Uterus (tissue), 4 donors: ENCODE data around the gene CDK11A. TPM values are rescaled to one million over a fixed set of nuclear protein-coding genes. Genes with fewer than 3 reads are reported as not detected.
"Not testable (repeated sequence)": the region's sequence is repeated elsewhere in the genome, so short reads cannot be mapped to it uniquely, and the experiment has no call there.

ENCODE experiments used
- DNase-seq, 2 donors: peaks; one replicate each; pipeline ENCODE4 v3.0.0-alpha.2; 2019 to 2020
- H3K27ac ChIP-seq, 2 donors: fragments of 200-600 bp; sonication (generic); 1 replicate in 1 of 2; 2 replicates in 1 of 2; pipeline ENCODE4 v1.5.1; 2016 to 2018
- H3K27me3 ChIP-seq, 2 donors: fragments of 200-600 bp; sonication (generic); one replicate each; pipeline ENCODE4 v1.5.1; 2018 to 2019; ENCODE audit warnings: control low read depth in 1 of 2
- H3K36me3 ChIP-seq, 2 donors: fragments of 200-600 bp; sonication (generic); one replicate each; pipeline ENCODE4 v1.5.1; 2019; ENCODE audit warnings: control low read depth in 1 of 2
- H3K4me1 ChIP-seq, 2 donors: fragments of 200-600 bp; sonication (generic); one replicate each; pipeline ENCODE4 v1.5.1; 2018 to 2019; ENCODE audit warnings: control low read depth in 1 of 2
- H3K4me3 ChIP-seq, 2 donors: fragments of 200-600 bp; sonication (generic); 1 replicate in 1 of 2; 2 replicates in 1 of 2; pipeline ENCODE4 v1.5.1; 2018 to 2019; ENCODE audit warnings: mild to moderate bottlenecking in 1 of 2
- H3K9me3 ChIP-seq, 2 donors: fragments of 200-600 bp; sonication (generic); one replicate each; pipeline ENCODE4 v1.5.1; 2019; ENCODE audit warnings: control low read depth in 1 of 2
- CTCF ChIP-seq, 4 experiments: fragments of 200-600 bp in 2 of 4; fragments of 450-650 bp in 2 of 4; sonication (generic) in 2 of 4; IDR thresholded peaks; one replicate each; pipeline ENCODE4 v1.5.1; 2016 to 2019; ENCODE audit warnings: antibody characterized with exemption in 4 of 4, mild to moderate bottlenecking in 2 of 4, moderate library complexity in 1 of 4
- POLR2A ChIP-seq, 2 donors: fragments of 450-650 bp; IDR thresholded peaks; one replicate each; pipeline ENCODE4 v1.6.1; 2016; ENCODE audit warnings: antibody characterized with exemption in 2 of 2, mild to moderate bottlenecking in 1 of 2, moderate library complexity in 1 of 2
- intact Hi-C: fragments of 100-400 bp; cut with DNase I; formaldehyde crosslinking; loops from one replicate; pipeline ENCODE4 v1.15.1; 2023; ENCODE audit warnings: low total_unique reads
- total RNA-seq, 4 donors: library from RNA; depleted of rRNA in 3 of 4; stranded (reverse); fragments of >200 nt in 3 of 4; gene quantifications; one replicate each; pipeline versions ENCODE4 v1.1.0 to v1.2.4, GENCODE V29; 2014 to 2023
- donor health status: DM: yes; HTN: yes; CAD: no.

CDK11A gene
- total RNA-seq, 4 donors from 2014 or later: 1.8 to 60.0 (median 7.5) TPM

GRCh38 chr1:1678581-1679380 lies 45.4 kb downstream of the CDK11A start:
- H3K9me3 ChIP-seq: no peaks in the 10 kb centered on the region
- H3K27me3 ChIP-seq: no peaks in the 10 kb centered on the region
- no peak for DNase-seq
- no peak overlapping the region for H3K4me3 ChIP-seq
- H3K36me3 ChIP-seq: no peaks in the 10 kb centered on the region
- peaks cover 0 to 5% of the 10 kb centered on the region in 2 donors for H3K4me1 ChIP-seq
- intact Hi-C loops: no loop called here
- H3K27ac ChIP-seq: no peak overlapping the region
- TF ChIP-seq POLR2A (IDR thresholded peaks at IDR 0.05) (no peak), CTCF (IDR thresholded peaks at IDR 0.05) (no peak)

GRCh38 chr1:1677718-1678580 lies 46.2 kb downstream of the CDK11A start:
- DNase-seq: no peak
- no peak for TF ChIP-seq CTCF (IDR thresholded peaks at IDR 0.05)
- TF ChIP-seq POLR2A (IDR thresholded peaks at IDR 0.05): no peak
- Histone ChIP-seq H3K9me3 (no peaks in the 10 kb centered on the region), H3K4me3 (no peak overlapping the region), H3K4me1 (no peaks in the 10 kb centered on the region), H3K27ac (no peak overlapping the region), H3K36me3 (no peaks in the 10 kb centered on the region), H3K27me3 (no peaks in the 10 kb centered on the region)
- intact Hi-C loops: no loop called here

- DNase-seq, H3K36me3 ChIP-seq, H3K4me1 ChIP-seq, H3K4me3 ChIP-seq, intact Hi-C loops, H3K27me3 ChIP-seq, H3K27ac ChIP-seq, H3K9me3 ChIP-seq: not testable (repeated sequence)
Measured at GRCh38 chr1:1676087-1676486, 48.1 kb downstream of the CDK11A start.

DNA sequence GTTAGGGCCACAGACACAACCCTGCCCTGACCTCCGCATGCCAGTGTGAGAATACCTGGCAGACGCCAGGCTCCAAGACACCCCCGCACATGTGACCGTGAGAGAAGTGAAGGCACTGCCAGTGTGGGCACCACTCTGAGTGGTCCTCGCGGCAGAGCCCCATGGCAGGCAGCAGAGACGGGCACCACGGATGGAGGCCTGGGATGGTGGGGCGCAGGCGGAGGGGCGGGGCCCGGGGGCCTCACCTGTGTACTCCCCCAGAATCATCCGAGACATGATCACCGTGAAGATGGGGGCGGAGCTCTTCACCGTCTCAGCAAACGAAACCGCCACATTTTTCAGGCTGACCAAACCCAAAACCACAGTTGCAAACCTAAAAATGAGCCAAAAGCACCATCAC lies 48.9 kb downstream of the CDK11A start:
- H3K27me3 ChIP-seq, intact Hi-C loops, DNase-seq, H3K9me3 ChIP-seq, H3K4me1 ChIP-seq, H3K36me3 ChIP-seq, H3K4me3 ChIP-seq, H3K27ac ChIP-seq: not testable (repeated sequence)

DNA sequence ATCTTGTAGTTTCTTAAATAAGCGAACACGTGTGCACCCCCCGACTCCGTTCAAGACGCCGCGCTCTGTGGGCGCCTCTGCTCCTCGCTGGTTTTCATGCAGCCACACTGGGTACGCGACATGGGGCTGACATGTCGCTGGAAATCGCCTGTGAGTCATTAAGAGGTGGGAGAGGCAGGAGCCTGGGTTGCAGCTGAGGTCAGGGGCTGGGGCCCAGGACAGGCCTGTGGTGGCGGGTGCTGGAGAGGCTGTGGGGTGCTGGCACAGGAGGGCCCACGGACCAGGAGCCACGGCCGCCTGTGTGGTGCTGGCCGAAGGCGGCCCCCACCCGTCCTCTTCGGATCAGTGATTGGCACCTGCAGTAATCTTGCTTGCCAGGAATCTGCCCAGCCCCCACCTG lies 49.4 kb downstream of the CDK11A start:
- H3K4me3 ChIP-seq, H3K4me1 ChIP-seq, intact Hi-C loops, H3K36me3 ChIP-seq, H3K27ac ChIP-seq, DNase-seq, H3K27me3 ChIP-seq, H3K9me3 ChIP-seq: not testable (repeated sequence)

- Histone ChIP-seq H3K4me1 (no peaks in the 10 kb centered on the region), H3K4me3 (no peak overlapping the region), H3K27ac (no peak overlapping the region), H3K9me3 (no peaks in the 10 kb centered on the region), H3K27me3 (no peaks in the 10 kb centered on the region), H3K36me3 (no peaks in the 10 kb centered on the region)
- DNase-seq: no peak
- TF ChIP-seq POLR2A (IDR thresholded peaks at IDR 0.05): no peak
- no peak for TF ChIP-seq CTCF (IDR thresholded peaks at IDR 0.05)
- intact Hi-C loops: no loop called here
Measured at GRCh38 chr1:1672181-1672965, 51.8 kb downstream of the CDK11A start.
